ENCODE measurements around the gene PRLR. TPM values are rescaled to one million over a fixed set of nuclear protein-coding genes. Genes with fewer than 3 reads are reported as not detected.

Gene PRLR
- total RNA-seq, 1 donor from 2014 or later = not detected

Other genes starting within 250 kb of the PRLR start
- not detected in 2 replicates for gene AGXT2, start 182.5 kb downstream of the PRLR start, total RNA-seq